Mucosa of rectum (tissue), 2 donors: ENCODE data around the gene PSMB5.

Experiments
- H3K27ac ChIP-seq, 2 donors: one replicate each; pipeline ENCODE4 v1.7.0; 2013; ENCODE audit warnings: inconsistent platforms in 2 of 2, low read depth in 2 of 2, low read length in 2 of 2
- H3K27me3 ChIP-seq, 2 donors: one replicate each; pipeline ENCODE4 v1.7.0; 2013; ENCODE audit warnings: low read length in 2 of 2; ENCODE audit not compliant: control insufficient read depth in 2 of 2, insufficient read depth in 2 of 2
- H3K36me3 ChIP-seq, 2 donors: one replicate each; pipeline ENCODE4 v1.7.0; 2013; ENCODE audit warnings: low read length in 2 of 2; ENCODE audit not compliant: control insufficient read depth in 2 of 2, insufficient read depth in 2 of 2
- H3K4me1 ChIP-seq, 2 donors: one replicate each; pipeline ENCODE4 v1.7.0; 2013; ENCODE audit warnings: low read length in 2 of 2, mild to moderate bottlenecking in 1 of 2; ENCODE audit not compliant: control insufficient read depth in 2 of 2, insufficient read depth in 2 of 2
- H3K4me3 ChIP-seq, 2 donors: one replicate each; pipeline ENCODE4 v1.7.0; 2013; ENCODE audit warnings: low read length in 2 of 2
- H3K9ac ChIP-seq, 2 donors: one replicate each; pipeline ENCODE4 v1.7.0; 2013; ENCODE audit warnings: low read length in 2 of 2, low read depth in 1 of 2, mild to moderate bottlenecking in 1 of 2
- H3K9me3 ChIP-seq, 2 donors: one replicate each; pipeline ENCODE4 v1.7.0; 2013; ENCODE audit warnings: low read length in 2 of 2; ENCODE audit not compliant: control insufficient read depth in 2 of 2
- donor health status: healthy.
- donor health status: Normal muscosa, but diverticular disease.

The PSMB5 gene

DNA sequence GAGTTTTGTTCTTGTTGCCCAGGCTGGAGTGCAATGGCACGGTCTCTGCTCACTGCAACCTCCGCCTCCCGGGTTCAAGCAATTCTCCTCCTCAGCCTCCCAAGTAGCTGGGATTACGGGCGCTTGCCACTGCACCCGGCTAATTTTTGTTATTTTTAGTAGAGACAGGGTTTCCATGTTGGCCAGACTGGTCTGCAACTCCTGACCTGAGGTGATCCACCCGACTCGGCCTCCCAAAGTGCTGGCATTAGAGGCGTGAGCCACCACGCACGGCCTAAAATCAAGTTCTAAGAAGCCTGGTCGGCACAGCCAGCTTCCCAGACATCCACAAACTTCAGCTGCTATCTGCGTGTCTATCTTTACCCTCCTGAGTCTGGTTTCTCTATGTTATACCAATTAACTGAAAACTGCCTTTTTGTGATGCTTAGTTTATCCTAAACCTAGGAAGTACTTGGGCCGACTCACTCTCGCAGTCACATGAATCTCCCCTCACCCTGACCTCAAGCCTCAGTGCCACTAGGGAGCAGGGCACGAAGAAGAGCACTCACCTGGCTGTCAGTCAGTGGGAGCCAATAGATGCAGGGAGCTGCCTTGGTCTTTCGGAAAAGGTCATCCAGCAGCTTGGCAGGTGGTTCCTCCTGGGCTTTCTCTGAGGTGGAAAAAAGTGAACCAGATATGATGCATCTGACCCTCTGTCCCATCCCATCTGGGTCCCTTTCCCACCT is 26.0 kb upstream of the PSMB5 start:
- no peak overlapping the region for H3K9ac ChIP-seq
- no peaks in the 10 kb centered on the region for H3K27me3 ChIP-seq
- H3K36me3 ChIP-seq: peaks cover 54 to 62% of the 10 kb centered on the region in 2 donors
- no peaks in the 10 kb centered on the region for H3K9me3 ChIP-seq
- no peak overlapping the region for H3K4me3 ChIP-seq
- H3K4me1 ChIP-seq: peaks cover 14 to 17% of the 10 kb centered on the region in 2 donors
- H3K27ac ChIP-seq: no peak overlapping the region

GRCh38 chr14:23058654-23059504 is 24.2 kb upstream of the PSMB5 start:
- no peak overlapping the region for H3K27ac ChIP-seq
- H3K4me1 ChIP-seq: peaks cover 14 to 17% of the 10 kb centered on the region in 2 donors
- peaks cover 41 to 46% of the 10 kb centered on the region in 2 donors for H3K36me3 ChIP-seq
- H3K9ac ChIP-seq: no peak overlapping the region
- no peaks in the 10 kb centered on the region for H3K27me3 ChIP-seq
- H3K4me3 ChIP-seq: no peak overlapping the region
- no peaks in the 10 kb centered on the region for H3K9me3 ChIP-seq

DNA sequence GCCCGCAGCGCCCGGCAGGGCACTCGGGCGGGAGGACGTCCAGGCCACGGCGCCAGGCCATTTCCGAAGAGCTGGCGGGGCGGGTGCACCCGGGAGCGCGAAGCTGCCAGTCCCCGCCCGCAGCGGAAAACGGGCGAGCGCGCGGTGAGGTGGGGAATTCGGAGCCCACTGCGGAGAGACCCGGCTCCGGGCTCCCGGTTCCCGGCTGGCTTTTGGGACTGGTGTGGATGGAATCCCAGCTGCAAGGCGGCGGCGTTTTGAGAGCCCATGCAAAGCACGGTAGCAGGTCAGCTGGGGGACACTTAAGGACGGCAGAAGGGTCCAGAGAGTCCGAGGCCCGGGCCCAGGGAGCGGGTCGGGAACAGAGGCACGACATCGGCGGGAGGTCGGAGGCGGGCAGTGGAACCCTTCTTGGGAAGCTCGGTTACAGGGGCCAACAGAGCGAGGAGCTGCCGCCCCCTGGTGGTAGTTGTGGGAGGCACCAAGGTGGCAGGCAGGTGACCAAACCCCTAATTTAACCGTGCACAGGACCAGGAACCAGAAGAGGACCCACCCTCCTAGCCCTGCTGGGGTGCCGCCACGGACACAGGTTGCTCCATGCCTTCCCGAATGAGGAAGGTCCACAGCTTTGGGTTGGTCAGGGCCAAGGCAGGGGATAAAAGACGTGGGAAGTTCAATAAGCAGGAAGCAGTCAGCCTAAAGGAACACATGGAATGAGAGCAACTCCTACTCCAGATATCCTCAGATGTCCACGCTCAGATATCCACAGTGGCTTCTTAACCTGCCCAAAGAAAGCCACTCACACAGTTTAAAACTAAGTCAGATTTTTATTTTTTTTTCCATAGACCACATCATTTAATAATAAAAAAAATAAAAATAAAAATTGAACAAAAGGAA is 23.3 kb upstream of the PSMB5 start:
- peak overlapping the region; percentile 71 to 76 for H3K4me3 ChIP-seq
- peaks cover 14 to 17% of the 10 kb centered on the region in 2 donors for H3K4me1 ChIP-seq
- no peaks in the 10 kb centered on the region for H3K27me3 ChIP-seq
- peak overlapping the region in 1 of 2 donors; percentile 32 for H3K27ac ChIP-seq
- peak overlapping the region; percentile 32 to 65 for H3K9ac ChIP-seq
- H3K9me3 ChIP-seq: no peaks in the 10 kb centered on the region
- H3K36me3 ChIP-seq: peaks cover 33 to 37% of the 10 kb centered on the region in 2 donors

- peaks cover 14 to 17% of the 10 kb centered on the region in 2 donors for H3K4me1 ChIP-seq
- no peaks in the 10 kb centered on the region for H3K27me3 ChIP-seq
- peak within 1 kb of the TSS; percentile 32 to 65 for H3K9ac ChIP-seq
- peaks cover 24 to 29% of the 10 kb centered on the region in 2 donors for H3K36me3 ChIP-seq
- no peaks in the 10 kb centered on the region for H3K9me3 ChIP-seq
- peak within 1 kb of the TSS in 1 of 2 donors; percentile 32 for H3K27ac ChIP-seq
- H3K4me3 ChIP-seq: peak within 1 kb of the TSS; percentile 71 to 76
These were observed 22.5 kb upstream of the PSMB5 start, which contains the start of gene CDH24 for GRCh38 chr14:23056956-23057756. Gene CDH24, minus strand, starts transcription at chr14:23057520. Its CDS starts 1,787 bp downstream, at chr14:23055733.

GRCh38 chr14:23056145-23056955 is 21.6 kb upstream of the PSMB5 start:
- Histone ChIP-seq H3K27ac (no peak overlapping the region), H3K4me1 (peaks cover 14 to 17% of the 10 kb centered on the region in 2 donors), H3K27me3 (no peaks in the 10 kb centered on the region), H3K9ac (peak overlapping the region in 1 of 2 donors; percentile 26), H3K4me3 (peak overlapping the region; percentile 71 to 76), H3K36me3 (peaks cover 21 to 25% of the 10 kb centered on the region in 2 donors), H3K9me3 (no peaks in the 10 kb centered on the region)

GRCh38 chr14:23055621-23056144 is 21.0 kb upstream of the PSMB5 start:
- Histone ChIP-seq H3K9me3 (no peaks in the 10 kb centered on the region), H3K36me3 (peaks cover 15 to 19% of the 10 kb centered on the region in 2 donors), H3K9ac (no peak overlapping the region), H3K4me3 (peak overlapping the region in 1 of 2 donors; percentile 71), H3K27me3 (no peaks in the 10 kb centered on the region), H3K27ac (no peak overlapping the region), H3K4me1 (peaks cover 14 to 17% of the 10 kb centered on the region in 2 donors)

DNA sequence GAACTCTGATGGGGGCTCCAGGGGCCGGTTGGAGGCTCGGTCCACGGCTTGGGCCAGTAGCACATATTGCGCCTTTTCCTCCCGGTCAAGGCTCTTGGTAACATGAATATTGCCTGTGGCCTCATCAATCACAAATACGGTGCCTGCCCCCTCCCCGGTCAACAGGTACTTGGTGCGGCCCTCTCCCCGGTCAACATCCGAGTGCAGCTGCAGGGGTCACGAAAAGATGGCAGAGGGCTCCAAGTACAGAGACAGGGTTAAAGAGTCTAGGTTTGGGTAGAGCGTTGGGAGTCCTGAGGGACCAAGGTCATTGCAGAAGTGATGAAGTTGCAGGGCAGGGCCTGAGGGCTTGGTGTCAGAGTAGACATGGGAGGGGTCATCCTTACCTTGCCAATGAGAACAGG is 20.4 kb upstream of the PSMB5 start:
- Histone ChIP-seq H3K4me1 (peaks cover 14 to 17% of the 10 kb centered on the region in 2 donors), H3K27me3 (no peaks in the 10 kb centered on the region), H3K9ac (no peak overlapping the region), H3K4me3 (no peak overlapping the region), H3K27ac (no peak overlapping the region), H3K36me3 (peaks cover 12 to 14% of the 10 kb centered on the region in 2 donors), H3K9me3 (no peaks in the 10 kb centered on the region)

DNA sequence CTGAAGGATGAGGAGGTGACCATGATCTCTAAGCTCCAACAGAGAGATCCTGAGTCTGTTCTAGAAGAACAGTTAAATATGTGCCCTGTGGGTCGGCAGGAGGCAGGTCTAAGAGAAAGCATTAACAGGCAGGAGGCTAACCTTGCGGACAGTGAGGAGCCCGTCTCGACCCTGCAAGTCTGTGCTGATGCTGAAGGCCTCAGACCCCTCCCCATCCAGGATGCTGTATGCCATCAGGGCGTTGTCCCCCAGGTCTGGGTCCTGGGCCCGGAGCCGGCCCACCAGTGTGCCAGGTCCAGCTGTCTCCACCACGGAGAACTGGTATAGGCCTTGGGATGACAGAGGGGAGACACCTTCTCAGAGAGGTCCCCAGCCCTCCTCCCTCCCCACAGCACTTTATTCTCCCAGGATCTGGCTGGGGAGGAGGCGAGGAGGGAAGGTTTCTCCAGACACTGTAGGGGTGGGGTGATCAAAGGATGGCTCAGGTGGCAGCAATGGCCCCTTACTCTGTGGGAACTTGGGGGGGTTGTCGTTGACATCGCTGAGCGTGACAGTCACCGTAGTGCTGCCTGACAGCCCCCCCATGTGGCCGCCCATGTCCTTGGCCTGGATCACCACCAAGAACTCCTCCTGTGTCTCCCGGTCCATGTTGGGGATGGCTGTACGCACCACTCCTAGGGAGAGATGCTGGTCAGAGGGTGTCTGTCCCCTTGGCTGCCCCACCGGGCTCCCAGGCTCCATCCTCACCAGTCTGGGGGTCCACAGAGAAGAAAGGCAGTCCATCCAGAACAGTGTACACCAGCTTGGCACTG is 19.5 kb upstream of the PSMB5 start:
- Histone ChIP-seq H3K27ac (no peak overlapping the region), H3K9me3 (no peaks in the 10 kb centered on the region), H3K27me3 (no peaks in the 10 kb centered on the region), H3K9ac (no peak overlapping the region), H3K4me1 (peaks cover 14 to 17% of the 10 kb centered on the region in 2 donors), H3K4me3 (no peak overlapping the region), H3K36me3 (peaks cover 7% of the 10 kb centered on the region in 2 donors)
